ENCODE measurements around the gene TMEM209.
"Not testable (repeated sequence)": the region's sequence is repeated elsewhere in the genome, so short reads cannot be mapped to it uniquely, and the experiment has no call there.

The TMEM209 gene

GRCh38 chr7:130205084-130205947, at the start of gene TMEM209:
TSS of gene TMEM209 (minus strand) at chr7:130205406. CDS start at chr7:130205375, 31 bp downstream.
- peak; percentile 97 for DNase-seq

DNA sequence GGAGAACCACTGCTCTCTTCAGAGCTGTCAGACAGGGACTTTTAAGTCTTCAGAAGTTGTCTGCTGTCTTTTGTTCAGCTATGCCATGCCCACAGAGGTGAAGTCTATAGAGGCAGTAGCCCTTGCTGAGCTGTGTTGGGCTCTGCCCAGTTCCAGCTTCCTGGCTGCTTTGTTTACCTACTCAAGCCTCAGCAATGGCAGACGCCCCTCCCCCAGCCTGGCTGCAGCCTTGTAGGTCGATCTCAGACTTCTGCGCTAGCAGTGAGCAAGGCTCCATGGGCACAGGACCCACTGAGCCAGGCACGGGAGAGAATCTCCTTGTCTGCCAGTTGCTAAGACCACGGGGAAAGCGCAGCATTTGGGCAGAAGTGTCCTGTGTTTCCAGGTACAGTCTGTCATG, 49.3 kb upstream of the TMEM209 start:
- DNase-seq: no peak

DNA sequence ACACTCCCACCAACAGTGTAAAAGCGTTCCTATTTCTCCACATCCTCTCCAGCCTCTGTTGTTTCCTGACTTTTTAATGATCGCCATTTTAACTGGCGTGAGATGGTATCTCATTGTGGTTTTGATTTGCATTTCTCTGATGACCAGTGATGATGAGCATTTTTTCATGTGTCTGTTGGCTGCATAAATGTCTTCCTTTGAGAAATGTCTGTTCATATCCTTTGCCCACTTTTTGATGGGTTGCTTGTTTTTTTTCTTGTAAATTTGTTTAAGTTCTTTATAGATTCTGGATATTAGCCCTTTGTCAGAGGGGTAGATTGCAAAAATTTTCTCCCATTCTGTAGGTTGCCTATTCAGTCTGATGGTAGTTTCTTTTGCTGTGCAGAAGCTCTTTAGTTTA, 44.4 kb upstream of the TMEM209 start:
- DNase-seq: not testable (repeated sequence)

DNA sequence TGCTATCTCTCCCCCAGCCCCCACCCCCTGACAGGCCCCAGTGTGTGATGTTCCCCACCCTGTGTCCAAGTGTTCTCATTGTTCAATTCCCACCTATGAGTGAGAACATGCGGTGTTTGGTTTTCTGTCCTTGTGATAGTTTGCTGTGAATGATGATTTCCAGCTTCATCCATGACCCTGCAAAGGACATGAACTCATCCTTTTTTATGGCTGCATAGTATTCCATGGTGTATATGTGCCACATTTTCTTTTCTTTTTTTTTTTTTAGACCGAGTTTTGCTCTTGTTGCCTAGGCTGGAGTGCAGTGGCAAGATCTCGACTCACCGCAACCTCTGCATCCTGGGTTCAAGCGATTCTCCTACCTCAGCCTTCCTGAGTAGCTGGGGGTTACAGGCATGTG, 43.6 kb upstream of the TMEM209 start:
- not testable (repeated sequence) for DNase-seq

DNA sequence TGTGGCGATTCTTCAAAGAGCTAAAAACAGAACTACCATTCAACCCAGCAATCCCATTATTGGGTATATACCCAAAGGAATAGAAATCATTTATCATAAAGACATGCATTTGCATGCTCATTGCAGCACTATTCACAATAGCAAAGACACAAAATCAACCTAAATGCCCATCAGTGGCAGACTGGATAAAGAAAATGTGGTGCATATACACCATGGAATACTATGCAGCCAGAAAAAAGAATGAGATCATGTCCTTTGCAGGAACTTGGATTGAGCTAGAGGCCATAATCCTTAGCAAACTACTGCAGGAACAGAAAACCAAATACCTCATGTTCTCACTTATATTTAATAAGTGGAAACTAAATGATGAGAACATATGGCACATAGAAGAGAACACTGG, 41.3 kb upstream of the TMEM209 start:
- DNase-seq: not testable (repeated sequence)

- not testable (repeated sequence) for DNase-seq
Observed at GRCh38 chr7:130243486-130243885, 38.3 kb upstream of the TMEM209 start.

DNA sequence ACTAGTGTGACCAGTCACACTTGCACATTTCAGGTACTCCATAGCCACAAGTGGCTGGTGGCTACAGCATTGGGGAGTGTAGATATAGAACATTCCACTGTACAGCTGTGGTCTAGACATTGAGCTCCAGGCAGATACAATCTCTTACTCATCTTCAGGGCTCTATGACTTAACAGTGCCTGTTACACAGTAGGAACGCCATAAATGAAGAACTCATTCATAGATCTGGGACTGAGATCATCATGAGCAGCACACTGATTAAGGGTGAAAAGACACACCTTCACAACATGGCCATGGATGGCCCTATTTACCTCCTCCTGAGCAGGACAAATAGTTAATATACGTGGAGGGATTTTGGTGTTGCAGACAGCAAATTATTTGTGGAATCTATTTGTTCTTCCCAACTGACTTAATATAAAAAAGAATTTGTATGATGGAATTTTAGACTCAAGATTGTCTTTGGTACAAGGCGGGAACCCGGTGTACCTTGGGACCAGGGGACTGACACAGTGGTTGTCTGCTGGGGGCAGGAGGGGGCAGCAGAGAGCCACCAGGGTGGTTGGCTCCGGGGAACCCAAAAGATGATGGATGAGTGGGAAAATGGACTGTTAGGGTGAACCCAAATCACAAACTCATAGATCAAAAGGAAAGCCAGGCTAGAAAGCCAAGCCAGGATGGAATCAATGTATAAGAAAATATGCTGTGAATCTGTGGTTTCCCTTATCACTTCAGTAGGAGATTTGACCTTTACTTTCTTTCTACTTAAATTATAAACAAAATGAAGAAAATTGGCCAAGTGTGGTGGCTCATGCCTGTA, 37.2 kb upstream of the TMEM209 start:
- DNase-seq: no peak

GRCh38 chr7:130240240-130240639, 35.0 kb upstream of the TMEM209 start:
- no peak for DNase-seq

DNA sequence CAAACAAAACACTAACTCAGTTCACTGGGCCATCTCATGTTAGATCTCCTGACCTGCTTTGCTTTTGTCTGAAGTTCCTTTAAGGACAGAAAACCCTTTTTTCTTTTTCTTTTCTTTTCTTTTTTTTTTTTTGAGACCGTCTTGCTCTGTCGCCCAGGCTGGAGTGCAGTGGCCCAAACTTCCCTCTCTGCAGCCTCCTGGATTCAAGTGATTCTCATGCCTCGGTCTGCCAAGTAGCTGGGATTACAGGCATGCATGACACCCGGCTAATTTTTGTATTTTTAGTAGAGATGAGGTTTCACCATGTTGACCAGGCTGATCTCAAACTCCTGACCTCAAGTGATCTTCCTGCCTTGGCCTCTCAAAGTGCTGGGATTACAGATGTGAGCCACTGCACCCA, 31.2 kb upstream of the TMEM209 start:
- DNase-seq: not testable (repeated sequence)

DNA sequence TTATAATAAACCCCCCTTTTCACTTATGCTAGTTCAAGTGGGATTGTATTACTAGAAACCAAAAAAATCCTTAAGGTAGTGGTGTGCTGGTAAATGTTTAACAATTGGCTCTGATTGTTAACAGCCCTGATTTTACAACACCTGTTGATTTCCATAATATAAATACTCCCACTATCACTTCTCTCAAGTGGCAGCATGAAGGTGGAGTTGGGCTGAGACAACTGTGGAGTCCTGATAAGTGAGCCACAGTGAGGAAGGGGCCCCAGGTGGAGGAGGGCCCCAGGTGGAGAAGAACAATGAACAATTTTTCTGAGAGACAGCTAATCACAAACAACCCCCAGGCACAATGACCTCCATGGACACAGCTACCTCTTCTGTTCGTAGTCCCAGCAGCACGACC, 28.9 kb upstream of the TMEM209 start:
- DNase-seq: no peak

DNA sequence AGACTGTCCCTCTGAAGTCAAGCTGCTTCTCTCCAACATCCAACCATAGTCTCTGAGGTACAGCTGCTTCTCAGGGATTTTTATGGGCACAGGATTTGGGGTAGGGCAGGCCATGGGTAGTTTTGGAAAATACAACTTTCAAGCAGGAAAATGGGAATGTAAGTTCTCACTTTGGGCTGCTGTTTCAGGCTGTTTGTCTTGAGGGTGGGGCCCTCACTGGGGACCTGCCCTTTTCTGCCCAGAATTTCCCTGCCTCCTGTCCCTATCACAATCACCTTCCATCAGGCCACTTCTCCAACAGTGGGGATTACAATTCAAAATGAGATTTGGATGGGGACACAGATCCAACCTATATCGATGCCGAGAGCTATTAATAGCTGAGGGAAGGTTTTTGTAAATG, 27.0 kb upstream of the TMEM209 start:
- no peak for DNase-seq

DNA sequence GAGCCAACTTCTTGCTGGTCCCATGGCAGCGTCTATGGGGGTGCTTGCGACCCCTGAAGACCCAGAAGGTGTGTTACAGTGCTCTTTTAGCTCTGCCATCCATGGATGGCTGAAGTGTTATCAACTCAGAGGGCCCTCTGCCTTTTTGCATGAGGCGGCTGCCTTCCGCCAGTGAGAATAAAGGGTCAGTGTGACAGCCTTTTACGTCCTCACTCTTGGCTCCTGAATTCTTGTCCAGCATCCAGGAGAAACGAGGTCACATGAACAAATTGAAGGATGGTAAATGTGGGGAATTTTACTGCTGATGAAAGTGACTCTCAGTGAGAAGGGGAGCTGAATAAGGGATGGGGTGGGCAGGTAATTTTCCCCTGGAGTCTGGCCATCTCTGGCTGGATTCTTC, 26.6 kb upstream of the TMEM209 start:
- DNase-seq: no peak

GRCh38 chr7:130229981-130230380, 24.8 kb upstream of the TMEM209 start:
- DNase-seq: not testable (repeated sequence)

GRCh38 chr7:130228840-130229502, 23.8 kb upstream of the TMEM209 start:
- no peak for DNase-seq

DNA sequence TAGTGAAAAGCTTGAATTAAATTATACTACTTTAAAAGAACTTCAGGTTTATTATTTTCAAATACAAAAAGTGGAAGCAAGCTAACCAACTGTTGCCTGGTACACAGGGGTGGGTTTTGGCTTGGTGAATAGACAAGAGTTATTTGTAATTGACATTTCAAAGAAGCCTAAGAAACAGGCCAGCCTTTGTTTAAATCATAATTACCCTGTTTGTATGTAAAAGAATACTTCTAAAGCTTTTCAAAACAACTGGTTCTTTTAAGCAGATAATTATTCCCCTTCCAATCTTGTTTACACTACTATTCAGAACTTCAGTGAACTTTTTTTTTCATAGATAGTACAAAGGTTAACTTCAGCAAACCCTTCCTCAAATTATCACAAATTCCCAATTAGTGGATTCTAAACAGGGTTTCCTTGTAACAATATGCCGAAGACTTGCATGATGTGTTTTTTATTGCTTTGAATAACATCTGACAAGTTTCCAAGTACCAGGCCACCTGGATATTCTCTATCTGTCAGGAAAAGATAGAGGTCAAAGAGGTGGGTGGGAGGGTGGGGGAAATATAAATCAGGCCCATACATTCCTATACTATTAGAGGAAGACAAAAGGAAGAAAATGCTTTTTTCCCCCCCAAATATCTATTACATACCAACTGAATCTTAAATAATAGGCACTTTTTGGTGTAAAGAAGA, 22.8 kb upstream of the TMEM209 start:
- no peak for DNase-seq

DNA sequence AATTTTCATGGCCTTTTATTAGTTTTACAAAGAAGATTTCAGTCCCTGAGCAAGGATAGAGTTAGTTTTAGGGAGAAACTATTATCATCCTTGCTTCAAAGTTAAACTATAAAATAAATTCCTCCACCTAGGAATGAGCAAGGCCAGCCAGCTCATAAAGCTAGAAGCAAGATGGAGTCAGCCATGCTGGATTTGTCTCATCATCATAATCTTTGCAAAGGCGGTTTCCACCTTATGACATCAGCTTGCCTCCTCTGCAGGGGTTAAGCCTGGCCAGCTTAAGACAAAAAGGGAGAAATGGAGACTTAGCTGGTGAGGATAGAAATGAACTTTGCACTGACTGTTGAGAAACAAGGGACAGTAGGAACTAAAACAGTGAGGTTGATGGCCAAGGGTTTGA, 21.1 kb upstream of the TMEM209 start:
- DNase-seq: no peak

- DNase-seq: not testable (repeated sequence)
Observed at GRCh38 chr7:130224923-130225322, 19.7 kb upstream of the TMEM209 start.

- no peak for DNase-seq
Observed at GRCh38 chr7:130224210-130224609, 19.0 kb upstream of the TMEM209 start.

DNA sequence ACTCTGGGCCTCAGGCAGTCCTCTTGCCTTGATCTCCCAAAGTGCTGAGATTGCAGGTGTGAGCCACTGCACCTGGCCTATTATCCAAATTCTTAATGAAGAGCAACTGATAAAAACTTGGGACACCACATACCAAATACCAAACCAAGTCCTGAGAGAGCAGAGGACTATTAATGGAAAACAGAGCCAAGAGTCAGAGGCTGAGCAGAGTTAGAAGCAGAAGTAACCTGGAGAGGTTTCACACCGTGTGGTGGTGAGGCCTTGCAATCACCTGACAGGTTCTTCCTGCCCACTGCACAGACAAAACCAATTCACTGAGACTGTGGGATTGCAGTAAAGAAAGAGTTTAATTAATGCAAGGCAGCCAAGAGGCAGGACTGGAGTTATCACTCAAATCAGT, 18.4 kb upstream of the TMEM209 start:
- no peak for DNase-seq

- no peak for DNase-seq
Observed at GRCh38 chr7:130221746-130222145, 16.5 kb upstream of the TMEM209 start.

GRCh38 chr7:130219871-130220270, 14.7 kb upstream of the TMEM209 start:
- no peak for DNase-seq

GRCh38 chr7:130218806-130219620, 13.8 kb upstream of the TMEM209 start:
- no peak for DNase-seq

Measured in GF-D8 (cell line).